Sigmoid colon (tissue), 7 donors: Measurements from ENCODE around the gene ABLIM1. TPM values are rescaled to one million over a fixed set of nuclear protein-coding genes. Genes with fewer than 3 reads are reported as not detected.

ENCODE experiments used
- DNase-seq: peaks from one replicate; pipeline ENCODE4 v3.0.0-alpha.2; 2019
- H3K27ac ChIP-seq, 4 donors: fragments of 200-600 bp; sonication (generic); one replicate each; pipeline ENCODE4 v1.5.1; 2016 to 2019; ENCODE audit warnings: mild to moderate bottlenecking in 1 of 4
- H3K27me3 ChIP-seq, 3 donors: fragments of 200-600 bp; sonication (generic); one replicate each; pipeline ENCODE4 v1.5.1; 2019; ENCODE audit warnings: mild to moderate bottlenecking in 1 of 3
- H3K36me3 ChIP-seq, 4 donors: fragments of 200-600 bp; sonication (generic); one replicate each; pipeline ENCODE4 v1.5.1; 2016 to 2019
- H3K4me1 ChIP-seq, 4 donors: fragments of 200-600 bp; sonication (generic); one replicate each; pipeline ENCODE4 v1.5.1; 2017 to 2019
- H3K4me3 ChIP-seq, 4 donors: fragments of 200-600 bp; sonication (generic); one replicate each; pipeline ENCODE4 v1.5.1; 2017 to 2019; ENCODE audit warnings: mild to moderate bottlenecking in 2 of 4, moderate library complexity in 1 of 4
- H3K9me3 ChIP-seq, 4 donors: fragments of 200-600 bp in 3 of 4; sonication (generic) in 3 of 4; one replicate each; pipeline versions ENCODE4 v1.5.1 to v1.6.1; 2013 to 2019
- EP300 ChIP-seq, 4 donors: sonication (generic); formaldehyde crosslinking; IDR thresholded peaks; one replicate each; pipeline ENCODE4 v1.6.1; 2017; ENCODE audit warnings: antibody characterized with exemption in 4 of 4
- POLR2A ChIP-seq, 2 donors: fragments of 450-650 bp; IDR thresholded peaks; one replicate each; pipeline ENCODE4 v1.6.1; 2016; ENCODE audit warnings: antibody characterized with exemption in 2 of 2, mild to moderate bottlenecking in 2 of 2, moderate library complexity in 2 of 2
- POLR2AphosphoS5 ChIP-seq, 4 donors: sonication (generic); formaldehyde crosslinking; IDR thresholded peaks; one replicate each; pipeline ENCODE4 v1.6.1; 2017; ENCODE audit warnings: antibody characterized with exemption in 4 of 4
- WGBS, 2 donors: extraction: QIAGEN DNeasy Blood & Tissue Kit; methylation state at CpG; one replicate each; pipeline ENCODE4 v1.1.7; 2013; 5-methylcytosine and 5-hydroxymethylcytosine counted together
- intact Hi-C: fragments of 100-400 bp; cut with DNase I; formaldehyde crosslinking; loops from one replicate; pipeline ENCODE4 v1.15.1; 2023
- polyA plus RNA-seq, 3 donors: library from polyadenylated mRNA; stranded (reverse); fragments of 200-250 nt; gene quantifications; one replicate each; pipeline ENCODE4 v1.2.3, GENCODE V29; 2013
- total RNA-seq, 4 donors: library from RNA; depleted of rRNA; stranded (reverse); fragments of >200 nt; gene quantifications; one replicate each; pipeline ENCODE4 v1.1.0, GENCODE V29; 2016
- TF ChIP-seq, protein P1 (sequence below), 4 experiments: fragments of 450-650 bp in 3 of 4; fragments of 200-600 bp in 1 of 4; IDR thresholded peaks; one replicate each; pipeline ENCODE4 v1.5.1; 2016 to 2019; ENCODE audit warnings: antibody characterized with exemption in 4 of 4, mild to moderate bottlenecking in 3 of 4, moderate library complexity in 2 of 4
- donor health status: healthy with polysubstance abuse.
- donor health status: Bipolar disorder and iron deficiency.
- donor health status: healthy.

ABLIM1 gene
- total and polyA plus RNA-seq, 7 donors, result 41.9 to 127 (median 49.5) TPM

DNA sequence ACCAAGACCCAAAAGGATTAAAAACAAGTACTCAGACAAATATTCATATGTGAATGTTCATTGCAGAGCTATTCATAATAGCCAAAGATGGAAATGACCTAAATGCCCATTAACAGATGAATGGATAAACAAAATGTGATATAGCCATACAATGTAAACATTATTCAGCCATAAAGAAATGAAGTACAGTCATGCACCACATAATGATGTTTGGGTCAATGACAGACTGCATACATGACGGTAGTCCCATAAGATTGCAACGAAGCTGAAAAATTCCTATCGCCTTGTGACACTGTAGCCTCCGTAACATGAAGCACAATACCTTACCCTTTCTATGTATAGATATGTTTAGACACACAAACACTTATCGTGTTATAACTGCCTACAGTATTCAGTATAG lies 97.9 kb downstream of the ABLIM1 start:
- Histone ChIP-seq H3K27ac (no peak overlapping the region), H3K36me3 (no peaks in the 10 kb centered on the region), H3K9me3 (peaks cover 0 to 5% (median 0%) of the 10 kb centered on the region in 4 donors), H3K4me3 (no peak overlapping the region), H3K27me3 (no peaks in the 10 kb centered on the region), H3K4me1 (no peaks in the 10 kb centered on the region)
- DNase-seq, result no peak
- 69 to 79% methylated on average over 5 of the region's 5 CpGs for WGBS, 2 donors
- TF ChIP-seq EP300 (IDR thresholded peaks at IDR 0.05) (no peak), POLR2A (IDR thresholded peaks at IDR 0.05) (no peak), POLR2AphosphoS5 (IDR thresholded peaks at IDR 0.05) (no peak)
- TF ChIP-seq, protein P1, sequence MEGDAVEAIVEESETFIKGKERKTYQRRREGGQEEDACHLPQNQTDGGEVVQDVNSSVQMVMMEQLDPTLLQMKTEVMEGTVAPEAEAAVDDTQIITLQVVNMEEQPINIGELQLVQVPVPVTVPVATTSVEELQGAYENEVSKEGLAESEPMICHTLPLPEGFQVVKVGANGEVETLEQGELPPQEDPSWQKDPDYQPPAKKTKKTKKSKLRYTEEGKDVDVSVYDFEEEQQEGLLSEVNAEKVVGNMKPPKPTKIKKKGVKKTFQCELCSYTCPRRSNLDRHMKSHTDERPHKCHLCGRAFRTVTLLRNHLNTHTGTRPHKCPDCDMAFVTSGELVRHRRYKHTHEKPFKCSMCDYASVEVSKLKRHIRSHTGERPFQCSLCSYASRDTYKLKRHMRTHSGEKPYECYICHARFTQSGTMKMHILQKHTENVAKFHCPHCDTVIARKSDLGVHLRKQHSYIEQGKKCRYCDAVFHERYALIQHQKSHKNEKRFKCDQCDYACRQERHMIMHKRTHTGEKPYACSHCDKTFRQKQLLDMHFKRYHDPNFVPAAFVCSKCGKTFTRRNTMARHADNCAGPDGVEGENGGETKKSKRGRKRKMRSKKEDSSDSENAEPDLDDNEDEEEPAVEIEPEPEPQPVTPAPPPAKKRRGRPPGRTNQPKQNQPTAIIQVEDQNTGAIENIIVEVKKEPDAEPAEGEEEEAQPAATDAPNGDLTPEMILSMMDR (IDR thresholded peaks at IDR 0.05), result no peak
- intact Hi-C loops, result no loop called here

DNA sequence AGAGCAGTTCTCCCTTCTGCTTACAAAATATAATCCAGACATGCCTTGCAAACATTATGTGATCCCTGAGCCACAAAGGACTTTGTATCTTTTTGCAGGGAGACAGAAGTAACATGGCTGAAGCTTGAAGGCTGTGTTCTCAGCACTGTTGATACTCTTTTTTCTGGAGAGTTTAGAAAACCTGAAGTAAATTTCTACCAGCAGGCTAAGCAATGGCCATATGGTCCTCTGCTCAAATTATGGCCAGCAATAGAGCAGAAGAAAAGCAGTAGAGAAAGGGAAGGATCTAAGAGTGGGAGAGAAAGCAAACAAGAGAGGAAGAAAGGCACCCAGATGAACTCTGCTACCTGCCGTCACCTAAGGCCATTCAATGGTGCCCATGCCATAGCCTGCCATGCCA lies 98.4 kb downstream of the ABLIM1 start:
- intact Hi-C loops, result no loop called here
- H3K27ac ChIP-seq, result no peak overlapping the region
- no peak for TF ChIP-seq EP300 (IDR thresholded peaks at IDR 0.05)
- no peak for TF ChIP-seq POLR2A (IDR thresholded peaks at IDR 0.05)
- TF ChIP-seq, protein P1 (IDR thresholded peaks at IDR 0.05), result no peak
- no peak for TF ChIP-seq POLR2AphosphoS5 (IDR thresholded peaks at IDR 0.05)
- DNase-seq, result no peak
- no peaks in the 10 kb centered on the region for H3K27me3 ChIP-seq
- 58 to 100% methylated on average over 1 of the region's 1 CpG for WGBS, 2 donors
- peaks cover 0 to 5% (median 0%) of the 10 kb centered on the region in 4 donors for H3K9me3 ChIP-seq
- no peaks in the 10 kb centered on the region for H3K4me1 ChIP-seq
- H3K36me3 ChIP-seq, result no peaks in the 10 kb centered on the region
- H3K4me3 ChIP-seq, result no peak overlapping the region

DNA sequence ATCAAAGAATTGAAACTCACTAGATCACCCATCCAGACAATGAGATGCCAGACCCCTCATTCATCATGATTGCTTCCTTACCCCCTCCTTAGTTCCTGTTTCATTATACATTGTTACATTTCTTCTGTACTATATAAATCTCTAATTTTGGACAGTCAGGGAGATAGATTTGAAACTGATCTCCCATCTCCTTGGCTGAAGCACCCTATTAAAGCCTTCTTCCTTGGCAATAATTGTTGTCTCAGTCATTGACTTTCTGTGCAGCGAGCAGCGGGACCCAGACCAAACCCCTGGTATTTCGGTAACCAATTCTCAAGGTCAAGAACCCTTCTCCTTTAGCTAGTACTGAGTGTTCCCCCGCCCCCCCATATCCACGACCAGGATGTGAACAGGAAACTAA lies 100.2 kb downstream of the ABLIM1 start:
- Histone ChIP-seq H3K27me3 (no peaks in the 10 kb centered on the region), H3K4me1 (no peaks in the 10 kb centered on the region), H3K9me3 (peaks cover 0 to 5% (median 0%) of the 10 kb centered on the region in 4 donors), H3K27ac (no peak overlapping the region), H3K4me3 (no peak overlapping the region), H3K36me3 (no peaks in the 10 kb centered on the region)
- WGBS, 2 donors, result 96 to 98% methylated on average over 5 of the region's 5 CpGs
- TF ChIP-seq POLR2A (IDR thresholded peaks at IDR 0.05), result no peak
- TF ChIP-seq POLR2AphosphoS5 (IDR thresholded peaks at IDR 0.05), result no peak
- TF ChIP-seq, protein P1 (IDR thresholded peaks at IDR 0.05), result no peak
- TF ChIP-seq EP300 (IDR thresholded peaks at IDR 0.05), result no peak
- intact Hi-C loops, result no loop called here
- no peak for DNase-seq

DNA sequence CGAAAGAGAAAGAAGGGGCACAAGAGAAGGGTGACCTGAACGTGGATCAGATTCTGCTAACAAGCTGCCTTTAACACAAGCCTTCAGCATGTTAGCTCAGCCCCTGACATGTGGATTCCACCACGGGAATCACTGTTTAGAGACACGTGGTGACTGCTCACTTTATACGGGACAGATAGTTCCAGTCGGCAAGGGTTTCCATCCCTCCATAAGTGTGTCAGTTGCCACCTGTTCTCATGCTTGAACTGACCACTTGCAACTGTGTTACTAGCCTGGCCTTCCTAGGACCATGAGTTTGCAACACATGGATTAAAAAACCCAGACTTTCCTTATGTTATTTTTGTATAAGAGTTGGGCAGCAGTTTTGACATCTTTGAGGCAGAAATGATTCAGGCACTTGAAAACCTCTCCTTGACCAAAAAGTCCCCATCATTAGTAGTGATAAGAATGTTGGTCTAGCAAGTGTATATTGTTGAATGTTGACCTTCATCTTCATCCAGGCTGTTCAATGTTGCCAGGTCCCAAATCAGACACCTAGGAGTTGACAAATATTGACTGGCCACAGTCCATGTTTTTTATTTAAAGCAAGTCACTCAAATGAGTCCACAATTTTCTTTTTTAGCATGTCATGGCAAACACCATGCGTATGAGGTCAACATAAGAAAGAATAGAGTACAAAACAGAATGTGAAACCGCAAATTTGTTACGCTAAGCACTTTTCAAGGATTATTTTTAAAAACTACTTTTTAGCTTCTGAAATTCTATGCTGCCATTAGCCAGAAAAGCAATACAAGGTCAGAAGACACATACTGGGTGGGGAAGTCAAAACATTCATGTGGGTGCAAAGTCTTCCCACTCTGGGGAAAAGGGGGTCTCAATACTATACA lies 101.6 kb downstream of the ABLIM1 start:
- H3K27me3 ChIP-seq, result no peaks in the 10 kb centered on the region
- H3K27ac ChIP-seq, result no peak overlapping the region
- 86 to 95% methylated on average over 9 of the region's 9 CpGs for WGBS, 2 donors
- H3K36me3 ChIP-seq, result no peaks in the 10 kb centered on the region
- TF ChIP-seq, protein P1 (IDR thresholded peaks at IDR 0.05), result no peak
- no peak for TF ChIP-seq POLR2AphosphoS5 (IDR thresholded peaks at IDR 0.05)
- no peak for TF ChIP-seq POLR2A (IDR thresholded peaks at IDR 0.05)
- intact Hi-C loops, result no loop called here
- H3K9me3 ChIP-seq, result peaks cover 0 to 5% (median 0%) of the 10 kb centered on the region in 4 donors
- no peak for DNase-seq
- H3K4me1 ChIP-seq, result peaks cover 0 to 9% (median 7%) of the 10 kb centered on the region in 4 donors
- no peak overlapping the region for H3K4me3 ChIP-seq
